Neuron (in vitro differentiated cells): ENCODE results near the gene NOP14.

Source experiments
- H2AFZ ChIP-seq: one replicate; pipeline ENCODE4 v1.6.1; 2013; ENCODE audit warnings: low read depth, mild to moderate bottlenecking, inconsistent platforms, low read length, moderate library complexity
- H3K27me3 ChIP-seq: one replicate; pipeline ENCODE4 v1.6.1; 2013; ENCODE audit warnings: low read length; ENCODE audit not compliant: insufficient read depth
- H3K36me3 ChIP-seq: one replicate; pipeline ENCODE4 v1.6.1; 2013; ENCODE audit warnings: low read length; ENCODE audit not compliant: insufficient read depth
- H3K4me1 ChIP-seq: one replicate; pipeline ENCODE4 v1.6.1; 2013; ENCODE audit warnings: low read length; ENCODE audit not compliant: insufficient read depth
- H3K4me3 ChIP-seq: 2 replicates; pipeline ENCODE4 v1.5.1; 2013; ENCODE audit warnings: mild to moderate bottlenecking, low read length, moderate library complexity
- H3K9me3 ChIP-seq: one replicate; pipeline ENCODE4 v1.6.1; 2013; ENCODE audit warnings: low read length

Gene NOP14

DNA sequence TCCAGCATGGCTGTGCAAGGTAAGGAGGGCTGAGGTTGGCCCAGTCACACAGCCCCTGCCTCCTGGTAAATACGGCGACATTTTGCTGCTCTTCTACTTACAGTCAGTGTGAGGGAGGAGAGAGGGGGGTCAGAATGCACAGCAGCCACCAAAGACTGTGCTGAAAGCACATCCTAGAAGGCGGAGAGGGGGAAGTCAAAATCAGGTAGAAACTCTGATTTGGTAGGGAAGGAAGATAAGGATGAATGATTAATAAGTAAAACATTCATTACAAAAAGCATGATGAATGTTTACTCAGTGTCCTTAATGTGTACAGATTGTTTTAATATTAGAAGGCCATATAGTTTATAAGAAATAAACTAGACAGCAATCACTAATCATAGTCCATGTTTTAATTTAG lies 62.0 kb downstream of the NOP14 start:
- Histone ChIP-seq H3K27me3 (no peaks in the 10 kb centered on the region), H3K36me3 (peaks cover 83% of the 10 kb centered on the region), H3K4me1 (no peaks in the 10 kb centered on the region), H2AFZ (no peak overlapping the region), H3K4me3 (no peak overlapping the region), H3K9me3 (no peaks in the 10 kb centered on the region)

DNA sequence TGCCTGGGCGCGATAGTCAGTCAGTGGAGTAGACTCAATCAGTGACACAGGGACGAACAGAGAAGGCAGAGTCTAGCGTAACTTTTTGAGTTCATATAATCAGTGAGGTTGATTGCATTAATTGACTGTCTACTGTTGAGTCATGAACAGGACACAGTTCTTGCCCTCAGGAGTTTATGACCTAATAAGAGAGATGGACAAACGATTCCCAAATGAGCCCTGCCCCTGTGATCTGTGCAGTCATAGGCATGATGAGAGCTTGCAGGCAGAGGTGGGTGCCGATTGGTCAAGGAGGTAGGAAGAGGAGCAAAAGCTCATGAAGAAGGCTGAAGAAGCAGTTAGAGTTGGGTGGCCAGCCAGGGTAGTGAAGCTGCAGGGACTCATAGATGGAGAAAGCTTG lies 62.5 kb downstream of the NOP14 start:
- no peak overlapping the region for H2AFZ ChIP-seq
- no peaks in the 10 kb centered on the region for H3K9me3 ChIP-seq
- no peaks in the 10 kb centered on the region for H3K4me1 ChIP-seq
- H3K36me3 ChIP-seq: peaks cover 80% of the 10 kb centered on the region
- H3K4me3 ChIP-seq: no peak overlapping the region
- H3K27me3 ChIP-seq: no peaks in the 10 kb centered on the region

DNA sequence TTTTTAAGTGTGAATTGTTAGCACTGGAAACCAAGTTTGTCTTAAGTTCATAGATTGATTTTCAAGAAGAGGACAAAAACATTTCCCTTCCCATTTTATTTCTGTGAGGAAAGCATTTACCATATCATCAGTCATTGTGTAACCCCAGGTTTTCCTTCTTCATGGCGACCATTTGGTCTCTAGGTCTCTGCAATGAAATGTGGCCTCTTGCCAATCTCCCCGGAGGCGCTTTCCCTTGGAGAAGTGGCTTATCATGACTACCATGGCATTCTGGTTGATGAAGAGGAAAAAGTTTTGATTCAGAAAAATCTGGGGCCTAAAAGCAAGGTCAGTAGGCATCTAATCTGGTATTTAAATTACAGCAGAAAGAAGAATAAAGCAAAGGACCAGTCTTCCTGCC lies 65.2 kb downstream of the NOP14 start:
- Histone ChIP-seq H3K27me3 (no peaks in the 10 kb centered on the region), H3K9me3 (no peaks in the 10 kb centered on the region), H3K4me3 (no peak overlapping the region), H2AFZ (no peak overlapping the region), H3K36me3 (peaks cover 72% of the 10 kb centered on the region), H3K4me1 (no peaks in the 10 kb centered on the region)

DNA sequence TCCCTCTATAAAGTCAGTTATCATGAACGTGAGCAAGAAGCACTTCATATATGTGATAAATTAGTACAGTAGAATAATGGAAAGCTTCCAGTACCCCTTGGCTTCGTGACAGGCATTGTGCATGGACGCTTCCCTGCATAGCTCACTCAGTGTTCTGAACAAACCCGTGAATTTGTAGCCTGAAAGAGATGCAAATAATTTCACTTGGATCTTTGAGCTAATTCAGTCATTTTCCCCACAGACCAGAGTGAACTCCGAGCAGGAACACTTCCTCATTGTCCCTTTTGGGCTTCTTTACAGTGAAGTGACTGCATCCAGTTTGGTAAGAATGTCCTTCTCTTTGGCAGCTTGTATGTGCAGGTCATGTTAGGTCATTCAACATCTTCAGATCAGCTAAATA lies 69.4 kb downstream of the NOP14 start:
- H3K4me3 ChIP-seq: no peak overlapping the region
- H3K27me3 ChIP-seq: no peaks in the 10 kb centered on the region
- no peaks in the 10 kb centered on the region for H3K9me3 ChIP-seq
- H3K4me1 ChIP-seq: no peaks in the 10 kb centered on the region
- H2AFZ ChIP-seq: no peak overlapping the region
- H3K36me3 ChIP-seq: peaks cover 47% of the 10 kb centered on the region

DNA sequence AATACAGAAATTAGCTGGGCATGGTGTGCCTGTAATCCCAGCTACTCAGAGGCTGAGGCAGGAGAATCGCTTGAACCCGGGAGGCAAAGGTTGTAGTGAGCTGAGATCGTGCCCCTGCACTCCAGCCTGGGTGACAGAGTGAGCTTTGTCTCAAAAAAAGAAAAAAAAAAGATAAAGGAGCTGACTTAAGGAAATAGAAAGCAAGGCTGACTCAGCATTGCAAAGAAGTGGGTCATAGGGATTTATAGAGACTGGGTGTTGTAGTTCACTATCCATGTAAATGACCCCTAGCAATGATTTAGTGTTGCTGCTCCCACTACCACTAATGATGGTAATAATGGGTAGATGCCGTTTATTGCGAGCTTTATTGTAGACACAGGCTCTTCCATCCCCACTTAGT lies 71.9 kb downstream of the NOP14 start:
- Histone ChIP-seq H2AFZ (no peak overlapping the region), H3K36me3 (peaks cover 42% of the 10 kb centered on the region), H3K4me1 (no peaks in the 10 kb centered on the region), H3K4me3 (no peak overlapping the region), H3K27me3 (no peaks in the 10 kb centered on the region), H3K9me3 (no peaks in the 10 kb centered on the region)

DNA sequence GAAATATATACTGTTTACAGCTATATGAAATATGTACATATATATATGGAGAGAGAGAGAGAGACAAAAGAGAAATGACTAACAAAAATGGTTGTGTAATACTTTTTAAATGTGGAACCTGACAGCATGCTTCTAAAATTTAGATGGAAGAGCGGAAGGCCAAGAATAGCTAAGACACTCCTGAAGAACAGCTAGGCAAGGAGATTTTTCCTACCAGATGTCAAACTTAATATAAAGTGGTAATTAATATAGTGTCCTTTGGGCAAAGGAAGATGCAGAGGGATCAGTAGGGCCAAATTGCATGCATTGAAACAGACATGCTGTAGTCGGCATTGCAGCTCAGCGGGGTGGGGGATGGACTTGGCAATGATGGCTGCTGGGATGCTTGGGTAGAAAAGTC lies 74.3 kb downstream of the NOP14 start:
- Histone ChIP-seq H3K4me1 (no peaks in the 10 kb centered on the region), H3K36me3 (peaks cover 49% of the 10 kb centered on the region), H3K27me3 (no peaks in the 10 kb centered on the region), H3K4me3 (no peak overlapping the region), H3K9me3 (no peaks in the 10 kb centered on the region), H2AFZ (no peak overlapping the region)
